Heart left ventricle (tissue), 16 donors: ENCODE results near the gene NMT2. TPM values are rescaled to one million over a fixed set of nuclear protein-coding genes. Genes with fewer than 3 reads are reported as not detected.

Source experiments
- ATAC-seq, 4 donors: fragments of 200-7000 bp; cut with Tn5 transposase; one replicate each; pipeline ENCODE4 v1.9.1; 2020 to 2022; ENCODE audit warnings: moderate library complexity in 4 of 4, mild to moderate bottlenecking in 3 of 4, moderate number of reproducible peaks in 1 of 4
- DNase-seq, 5 donors: peaks; one replicate each; pipeline ENCODE4 v3.0.0-alpha.2; 2020
- H3K27ac ChIP-seq, 12 donors: fragments of 200-600 bp; sonication (generic) in 4 of 12; one replicate each; pipeline versions ENCODE4 v1.5.0 to v1.8.0; 2016 to 2022; ENCODE audit warnings: mild to moderate bottlenecking in 2 of 12
- H3K27me3 ChIP-seq, 9 donors: fragments of 200-600 bp; sonication (generic) in 2 of 9; one replicate each; pipeline versions ENCODE4 v1.5.1 to v1.8.0; 2016 to 2022; ENCODE audit warnings: mild to moderate bottlenecking in 3 of 9
- H3K36me3 ChIP-seq, 9 donors: fragments of 200-600 bp; sonication (generic) in 2 of 9; one replicate each; pipeline versions ENCODE4 v1.5.0 to v1.8.0; 2018 to 2022; ENCODE audit warnings: mild to moderate bottlenecking in 2 of 9
- H3K4me1 ChIP-seq, 12 donors: fragments of 200-600 bp; sonication (generic) in 4 of 12; one replicate each; pipeline versions ENCODE4 v1.5.0 to v1.8.0; 2016 to 2022; ENCODE audit warnings: mild to moderate bottlenecking in 3 of 12
- H3K4me3 ChIP-seq, 12 donors: fragments of 200-600 bp; sonication (generic) in 4 of 12; one replicate each; pipeline versions ENCODE4 v1.5.0 to v1.8.0; 2017 to 2022; ENCODE audit warnings: mild to moderate bottlenecking in 9 of 12, moderate library complexity in 4 of 12
- H3K9me3 ChIP-seq, 12 donors: fragments of 200-600 bp; sonication (generic) in 4 of 12; one replicate each; pipeline versions ENCODE4 v1.5.0 to v1.8.0; 2016 to 2022; ENCODE audit warnings: mild to moderate bottlenecking in 1 of 12
- CTCF ChIP-seq, 12 donors: fragments of 200-600 bp; sonication (generic) in 4 of 12; IDR thresholded peaks; one replicate each; pipeline versions ENCODE4 v1.5.0 to v1.8.0; 2018 to 2022; ENCODE audit warnings: antibody characterized with exemption in 12 of 12, mild to moderate bottlenecking in 5 of 12
- POLR2A ChIP-seq, 2 donors: fragments of 450-650 bp; IDR thresholded peaks; one replicate each; pipeline ENCODE4 v1.6.1; 2017; ENCODE audit warnings: antibody characterized with exemption in 2 of 2, mild to moderate bottlenecking in 2 of 2, moderate library complexity in 2 of 2
- WGBS, 4 donors: extraction: QIAGEN DNeasy Blood & Tissue Kit in 2 of 4; methylation state at CpG; one replicate each; pipeline versions ENCODE4 v1.1.5 to v1.1.7; 2013 to 2018; 5-methylcytosine and 5-hydroxymethylcytosine counted together
- intact Hi-C, 10 donors: fragments of 100-400 bp; cut with DNase I; formaldehyde crosslinking; loops; one replicate each; pipeline versions ENCODE4 v1.11.1 to v1.14.2; 2022
- polyA plus RNA-seq, 2 donors: library from polyadenylated mRNA; stranded (reverse); fragments of 200-250 nt; gene quantifications; one replicate each; pipeline ENCODE4 v1.2.3, GENCODE V29; 2013
- total RNA-seq, 9 donors: library from RNA; depleted of rRNA in 2 of 9; stranded (reverse); fragments of >200 nt in 2 of 9; fragmentation: NEBNext Ultra II Directional in 3 of 9; extraction: Animal tissue kit (Norgen Biotek cat#: 25700) in 3 of 9; gene quantifications; one replicate each; pipeline versions ENCODE4 v1.1.0 to v1.2.4, GENCODE V29; 2016 to 2023
- donor health status: ischemic (EF 13 %, LVEDD 7.1; RV severe dilation, severe dysfunction).
- donor health status: healthy with polysubstance abuse.
- donor health status: DM: no; HTN: yes; CAD: no.
- donor health status: DM: no; HTN: no; CAD: no.
- donor health status: ischemic (EF 25% LVEDD 6.9; RV normal size, moderate dysfunction).
- donor health status: ischemic (EF 25% LVEDD 5.7; RV mildly dilated, moderate dysfunction).
- donor health status: healthy.
- donor health status: DM: yes; HTN: yes; CAD: no.
- donor health status: ischemic (EF 35%, LVEDD 5.7; RV mildly dilated, moderate dysfunction).
- donor health status: nonischemic (EF 11% LVEDD 7.7; RV severe dilation, severe dysfunction).
- donor health status: DM: yes; HTN: yes; CAD: no.
- donor health status: PGD.
- donor health status: ischemic (EF 29% LVEDD 5.4; RV normal size, mild dysfunction).
- donor health status: nonischemic (EF 23%, LVEDD 6.1; RV moderate dilation, normal function).

NMT2 gene
- total and polyA plus RNA-seq, 11 donors, result 6.7 to 19.0 (median 13.2) TPM

GRCh38 chr10:15169555-15170401, 1.3 kb upstream of the NMT2 start:
- H3K4me3 ChIP-seq, result peak overlapping the region in 8 of 12 donors; percentile 2 to 42 (median 30)
- no peaks in the 10 kb centered on the region for H3K36me3 ChIP-seq
- peak in 3 of 5 donors; percentile 10 to 27 (median 22) for DNase-seq
- H3K4me1 ChIP-seq, result peaks cover 3 to 38% (median 25%) of the 10 kb centered on the region in 12 donors
- no peaks in the 10 kb centered on the region for H3K9me3 ChIP-seq
- no peak for TF ChIP-seq CTCF (IDR thresholded peaks at IDR 0.05)
- TF ChIP-seq POLR2A (IDR thresholded peaks at IDR 0.05), result no peak
- 37 to 50% (median 45%) methylated on average over 15 to 16 of the region's 16 CpGs for WGBS, 4 donors
- H3K27me3 ChIP-seq, result no peaks in the 10 kb centered on the region
- intact Hi-C loops, result loop anchor here in 4 of 10 donors (2.0 to 5.0 kb wide), 5 partner anchors 33 to 212 kb away; partner anchors contain the start of genes RPP38 (in 2 of the 4), FAM171A1 (in 1 of the 4) and MEIG1 (in 1 of the 4)
- peak in 1 of 4 donors; percentile 6 for ATAC-seq
- peak overlapping the region in 11 of 12 donors; percentile 9 to 82 (median 66) for H3K27ac ChIP-seq

GRCh38 chr10:15168786-15169554, 477 bp upstream of the NMT2 start:
- peaks cover 3 to 38% (median 25%) of the 10 kb centered on the region in 12 donors for H3K4me1 ChIP-seq
- DNase-seq, result peak; percentile 96 to 98 (median 98)
- 10 to 44% (median 21%) methylated on average over 7 to 36 of the region's 44 CpGs for WGBS, 4 donors
- H3K4me3 ChIP-seq, result peak overlapping the region in 9 of 12 donors; percentile 11 to 64 (median 32)
- H3K27ac ChIP-seq, result peak overlapping the region in 11 of 12 donors; percentile 4 to 82 (median 66)
- intact Hi-C loops, result loop anchor here in 4 of 10 donors (2.0 to 5.0 kb wide), 5 partner anchors 33 to 212 kb away; partner anchors contain the start of genes RPP38 (in 2 of the 4), FAM171A1 (in 1 of the 4) and MEIG1 (in 1 of the 4)
- no peaks in the 10 kb centered on the region for H3K36me3 ChIP-seq
- no peaks in the 10 kb centered on the region for H3K27me3 ChIP-seq
- peak; percentile 88 to 96 (median 92) for ATAC-seq
- H3K9me3 ChIP-seq, result no peaks in the 10 kb centered on the region
- TF ChIP-seq POLR2A (IDR thresholded peaks at IDR 0.05), result peak in 1 of 2 donors; percentile 73
- TF ChIP-seq CTCF (IDR thresholded peaks at IDR 0.05), result no peak

GRCh38 chr10:15167411-15168290, 842 bp downstream of the NMT2 start:
- 2 to 3% (median 2%) methylated on average over 25 to 54 of the region's 54 CpGs for WGBS, 4 donors
- Histone ChIP-seq H3K36me3 (no peaks in the 10 kb centered on the region), H3K27me3 (no peaks in the 10 kb centered on the region), H3K27ac (peak overlapping the region; percentile 13 to 97 (median 90)), H3K9me3 (no peaks in the 10 kb centered on the region), H3K4me3 (peak overlapping the region; percentile 61 to 99 (median 93)), H3K4me1 (peaks cover 3 to 50% (median 28%) of the 10 kb centered on the region in 12 donors)
- intact Hi-C loops, result loop anchor here in 4 of 10 donors (2.0 to 5.0 kb wide), 5 partner anchors 35 to 210 kb away; partner anchors contain the start of genes RPP38 (in 2 of the 4), FAM171A1 (in 1 of the 4) and MEIG1 (in 1 of the 4)
- peak in 3 of 4 donors; percentile 10 to 37 (median 23) for ATAC-seq
- peak; percentile 44 to 79 (median 49) for DNase-seq
- TF ChIP-seq CTCF (IDR thresholded peaks at IDR 0.05) (peak in 11 of 12 donors; percentile 21 to 60 (median 36)), POLR2A (IDR thresholded peaks at IDR 0.05) (no peak)
